Peyer's patch (tissue), 4 donors: Measurements from ENCODE around the gene ADRM1.

Experiments
- CTCF ChIP-seq, 6 experiments: fragments of 450-650 bp in 4 of 6; fragments of 200-600 bp in 2 of 6; sonication (generic) in 1 of 6; IDR thresholded peaks; one replicate each; pipeline ENCODE4 v1.5.1; 2017 to 2019; ENCODE audit warnings: antibody characterized with exemption in 6 of 6, mild to moderate bottlenecking in 3 of 6, moderate library complexity in 1 of 6
- POLR2A ChIP-seq, 2 donors: fragments of 450-650 bp; IDR thresholded peaks; one replicate each; pipeline ENCODE4 v1.5.1; 2017; ENCODE audit warnings: antibody characterized with exemption in 2 of 2, mild to moderate bottlenecking in 2 of 2, moderate library complexity in 2 of 2

GRCh38 chr20:62310757-62311121, 7.9 kb downstream of the ADRM1 start:
- TF ChIP-seq CTCF (IDR thresholded peaks at IDR 0.05) (no peak), POLR2A (IDR thresholded peaks at IDR 0.05) (no peak)
